ENCODE measurements around the gene PRUNE2. TPM values are rescaled to one million over a fixed set of nuclear protein-coding genes. Genes with fewer than 3 reads are reported as not detected.

The PRUNE2 gene
- total and polyA plus RNA-seq, 9 donors, result 9.1 to 16.4 (median 11.9) TPM

DNA sequence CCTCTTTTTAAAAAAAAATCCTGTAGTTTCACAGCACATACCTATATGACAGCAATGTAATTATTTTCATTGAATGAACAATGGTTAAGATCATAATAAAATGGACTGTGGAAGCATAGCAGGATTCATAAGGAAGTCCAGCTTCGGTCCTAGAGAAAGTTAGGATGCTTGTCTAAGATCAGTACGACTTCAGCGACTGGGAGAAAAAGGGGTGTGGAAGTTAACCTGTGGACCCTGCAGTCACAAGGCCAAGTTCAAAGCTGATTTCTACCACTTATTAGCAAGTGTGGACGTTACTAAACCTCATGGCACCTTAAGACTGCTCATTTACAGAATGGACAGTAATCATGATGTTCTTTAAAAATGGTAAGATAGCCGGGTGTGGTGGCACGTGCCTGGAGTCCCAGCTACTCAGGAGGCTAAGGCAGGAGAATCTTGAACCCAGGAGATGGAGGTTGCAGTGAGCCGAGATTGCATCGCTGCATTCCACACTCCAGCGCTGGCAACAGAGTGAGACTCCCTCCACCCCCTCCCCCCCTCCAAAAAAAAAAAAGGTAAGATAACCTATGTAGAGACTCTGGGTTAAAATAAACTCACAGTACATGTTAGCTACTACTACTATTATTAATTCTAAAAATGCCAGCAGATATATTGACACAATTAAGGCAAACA lies 213.3 kb downstream of the PRUNE2 start:
- Histone ChIP-seq H3K9me3 (replicated peaks; ENCODE audit: control insufficient read depth, low read depth, low read length) (no peaks in the 10 kb centered on the region), H3K27ac (ENCODE audit: low read length) (peak overlapping the region; percentile 83), H3K27me3 (ENCODE audit: control insufficient read depth, insufficient read depth, low read length) (peaks cover 2% of the 10 kb centered on the region), H3K36me3 (ENCODE audit: control insufficient read depth, insufficient read depth, low read length) (no peaks in the 10 kb centered on the region), H3K4me3 (ENCODE audit: low read length) (peak overlapping the region; percentile 45), H3K4me1 (ENCODE audit: control insufficient read depth, insufficient read depth, low read length) (peaks cover 18% of the 10 kb centered on the region)
- WGBS (ENCODE audit: insufficient coverage), result 67% methylated on average over 3 of the region's 9 CpGs
- no peak for DNase-seq

- peaks cover 18% of the 10 kb centered on the region for H3K4me1 ChIP-seq (ENCODE audit: control insufficient read depth, insufficient read depth, low read length)
- no peaks in the 10 kb centered on the region for H3K36me3 ChIP-seq (ENCODE audit: control insufficient read depth, insufficient read depth, low read length)
- H3K27ac ChIP-seq (ENCODE audit: low read length), result peak overlapping the region; percentile 83
- WGBS (ENCODE audit: insufficient coverage), result no CpG with 5 or more reads among the region's 13 CpGs
- DNase-seq, result peak; percentile 48
- H3K9me3 ChIP-seq (replicated peaks; ENCODE audit: control insufficient read depth, low read depth, low read length), result no peaks in the 10 kb centered on the region
- peak overlapping the region; percentile 45 for H3K4me3 ChIP-seq (ENCODE audit: low read length)
- H3K27me3 ChIP-seq (ENCODE audit: control insufficient read depth, insufficient read depth, low read length), result peaks cover 2% of the 10 kb centered on the region
Measured at GRCh38 chr9:76691517-76692313, 214.2 kb downstream of the PRUNE2 start.

DNA sequence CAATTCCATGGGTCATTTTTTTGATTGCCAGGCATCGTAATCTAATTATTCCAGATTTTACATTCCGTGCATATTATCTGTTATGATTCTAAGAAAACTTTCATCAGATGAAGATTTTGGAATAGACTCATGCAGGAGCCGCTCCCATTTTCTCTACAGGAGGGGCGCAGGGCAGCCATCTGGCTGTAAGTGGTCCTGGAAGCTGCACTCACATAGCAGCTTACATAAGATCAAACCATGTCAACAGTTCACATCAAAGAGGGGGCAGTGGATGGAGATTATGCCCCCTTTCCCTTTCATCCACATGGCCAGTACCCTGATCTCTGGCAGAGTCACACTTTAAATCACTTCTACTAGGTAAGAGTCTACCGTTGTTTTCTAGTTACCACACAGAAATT lies 214.9 kb downstream of the PRUNE2 start:
- Histone ChIP-seq H3K4me1 (ENCODE audit: control insufficient read depth, insufficient read depth, low read length) (peaks cover 18% of the 10 kb centered on the region), H3K27me3 (ENCODE audit: control insufficient read depth, insufficient read depth, low read length) (peaks cover 2% of the 10 kb centered on the region), H3K9me3 (replicated peaks; ENCODE audit: control insufficient read depth, low read depth, low read length) (no peaks in the 10 kb centered on the region), H3K36me3 (ENCODE audit: control insufficient read depth, insufficient read depth, low read length) (no peaks in the 10 kb centered on the region), H3K27ac (ENCODE audit: low read length) (no peak overlapping the region), H3K4me3 (ENCODE audit: low read length) (no peak overlapping the region)
- DNase-seq, result no peak
- WGBS (ENCODE audit: insufficient coverage), result no CpG with 5 or more reads among the region's 5 CpGs

DNA sequence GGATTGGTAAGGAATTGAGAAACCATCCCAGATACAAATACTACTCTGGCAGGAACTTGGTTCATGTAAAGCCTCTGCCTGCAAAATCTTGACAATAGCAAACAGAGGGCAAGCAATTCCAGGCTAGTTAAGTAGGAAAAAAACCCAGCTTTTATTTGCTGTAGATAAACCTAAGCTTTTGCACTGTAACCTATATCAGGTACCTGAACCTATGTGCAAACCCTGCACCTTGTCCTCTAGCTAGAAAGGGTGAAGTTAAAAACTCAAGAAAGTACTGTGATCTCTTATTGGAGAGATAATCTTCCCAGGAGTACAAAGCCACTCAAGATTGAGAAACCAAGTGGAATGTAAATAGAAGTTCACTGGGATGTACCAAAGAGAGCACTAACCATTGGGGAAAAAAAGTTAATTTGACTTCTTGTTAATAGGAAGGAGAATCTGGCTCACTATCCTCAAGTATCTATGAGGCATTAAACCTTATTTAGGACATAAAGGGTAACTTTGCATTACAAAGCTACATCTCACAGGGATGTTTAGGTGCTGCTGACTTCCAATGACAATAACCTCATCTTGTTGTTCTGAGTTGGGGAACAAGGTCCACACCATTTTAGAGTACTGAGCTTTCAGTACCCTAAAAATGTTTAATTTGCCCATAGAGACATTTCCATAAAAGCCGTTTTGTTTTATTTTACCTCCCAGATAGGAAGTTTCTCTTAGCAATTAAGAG lies 215.5 kb downstream of the PRUNE2 start:
- no peak overlapping the region for H3K27ac ChIP-seq (ENCODE audit: low read length)
- peaks cover 18% of the 10 kb centered on the region for H3K4me1 ChIP-seq (ENCODE audit: control insufficient read depth, insufficient read depth, low read length)
- H3K9me3 ChIP-seq (replicated peaks; ENCODE audit: control insufficient read depth, low read depth, low read length), result no peaks in the 10 kb centered on the region
- no peak for DNase-seq
- H3K4me3 ChIP-seq (ENCODE audit: low read length), result no peak overlapping the region
- H3K36me3 ChIP-seq (ENCODE audit: control insufficient read depth, insufficient read depth, low read length), result no peaks in the 10 kb centered on the region
- WGBS (ENCODE audit: insufficient coverage), result no CpG with 5 or more reads among the region's 1 CpG
- peaks cover 2% of the 10 kb centered on the region for H3K27me3 ChIP-seq (ENCODE audit: control insufficient read depth, insufficient read depth, low read length)

DNA sequence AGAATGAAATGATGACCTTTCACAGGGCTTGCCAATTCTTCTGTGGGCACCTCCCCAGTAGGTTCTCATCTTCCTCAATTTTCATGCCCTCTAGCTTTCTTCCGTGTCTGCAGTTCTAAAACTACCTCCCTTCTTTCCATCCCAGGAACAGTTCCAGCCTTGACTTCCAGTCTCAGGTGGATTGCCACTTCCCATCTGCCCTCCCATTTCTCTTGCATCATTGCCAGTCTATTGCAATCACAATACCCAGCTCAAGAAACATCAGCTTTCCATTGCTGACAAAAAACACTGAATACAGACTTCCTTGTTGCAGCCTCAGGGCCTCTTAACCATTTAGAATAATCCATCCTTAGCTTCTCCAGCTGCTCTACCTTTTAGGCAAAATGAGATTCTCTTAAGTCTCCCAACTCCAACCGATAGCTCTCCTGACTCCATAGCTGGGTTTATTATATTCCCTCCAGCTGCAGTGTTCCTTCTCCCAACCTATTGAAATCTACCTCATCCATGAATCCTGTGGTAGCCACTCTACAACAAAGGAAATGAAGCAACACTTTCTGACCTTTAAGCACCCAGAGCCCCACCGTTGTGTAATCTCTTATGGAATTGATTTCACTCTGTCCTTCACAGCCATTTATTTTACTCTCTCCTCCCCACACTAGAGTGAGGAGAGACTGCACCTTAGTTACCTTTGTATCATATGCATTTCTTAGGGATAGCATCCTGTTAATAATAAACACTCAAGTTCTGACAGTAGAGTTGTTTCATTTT lies 217.3 kb downstream of the PRUNE2 start:
- Histone ChIP-seq H3K36me3 (ENCODE audit: control insufficient read depth, insufficient read depth, low read length) (no peaks in the 10 kb centered on the region), H3K27me3 (ENCODE audit: control insufficient read depth, insufficient read depth, low read length) (peaks cover 2% of the 10 kb centered on the region), H3K9me3 (replicated peaks; ENCODE audit: control insufficient read depth, low read depth, low read length) (no peaks in the 10 kb centered on the region), H3K4me3 (ENCODE audit: low read length) (no peak overlapping the region), H3K4me1 (ENCODE audit: control insufficient read depth, insufficient read depth, low read length) (peaks cover 14% of the 10 kb centered on the region), H3K27ac (ENCODE audit: low read length) (no peak overlapping the region)
- 73% methylated on average over 2 of the region's 3 CpGs for WGBS (ENCODE audit: insufficient coverage)
- no peak for DNase-seq

DNA sequence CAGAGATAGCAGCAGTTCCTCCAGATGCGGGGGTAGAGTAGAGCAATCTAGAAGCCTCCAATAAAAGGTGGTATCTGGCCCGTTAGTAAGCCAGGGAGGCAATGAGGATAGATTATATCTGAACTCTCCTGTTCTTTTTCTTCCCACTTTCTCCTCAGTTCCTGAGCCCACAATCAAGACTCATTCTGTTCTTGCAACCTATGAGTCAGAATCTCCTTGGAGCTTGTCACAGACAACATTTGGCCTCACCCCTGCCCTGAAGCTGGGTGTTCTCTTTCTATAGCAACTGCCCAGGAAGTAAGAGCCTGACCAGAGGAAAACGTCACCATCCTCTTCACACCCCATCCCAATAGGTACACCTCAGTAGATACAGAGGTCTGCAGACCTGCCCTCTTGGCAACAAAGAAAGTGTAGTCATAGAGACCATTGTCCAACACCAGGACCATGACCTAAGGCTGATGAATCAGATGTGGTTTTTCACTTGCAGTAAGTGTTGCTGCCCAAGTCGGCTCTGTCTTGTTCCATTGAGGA lies 218.0 kb downstream of the PRUNE2 start:
- 80% methylated on average over 1 of the region's 4 CpGs for WGBS (ENCODE audit: insufficient coverage)
- Histone ChIP-seq H3K27me3 (ENCODE audit: control insufficient read depth, insufficient read depth, low read length) (peaks cover 2% of the 10 kb centered on the region), H3K9me3 (replicated peaks; ENCODE audit: control insufficient read depth, low read depth, low read length) (no peaks in the 10 kb centered on the region), H3K27ac (ENCODE audit: low read length) (no peak overlapping the region), H3K36me3 (ENCODE audit: control insufficient read depth, insufficient read depth, low read length) (no peaks in the 10 kb centered on the region), H3K4me3 (ENCODE audit: low read length) (no peak overlapping the region), H3K4me1 (ENCODE audit: control insufficient read depth, insufficient read depth, low read length) (peaks cover 14% of the 10 kb centered on the region)
- DNase-seq, result no peak

GRCh38 chr9:76686756-76687155 lies 219.2 kb downstream of the PRUNE2 start:
- 73% methylated on average over 4 of the region's 4 CpGs for WGBS (ENCODE audit: insufficient coverage)
- H3K9me3 ChIP-seq (replicated peaks; ENCODE audit: control insufficient read depth, low read depth, low read length), result no peaks in the 10 kb centered on the region
- peaks cover 2% of the 10 kb centered on the region for H3K27me3 ChIP-seq (ENCODE audit: control insufficient read depth, insufficient read depth, low read length)
- H3K4me1 ChIP-seq (ENCODE audit: control insufficient read depth, insufficient read depth, low read length), result peaks cover 4% of the 10 kb centered on the region
- no peaks in the 10 kb centered on the region for H3K36me3 ChIP-seq (ENCODE audit: control insufficient read depth, insufficient read depth, low read length)
- no peak for DNase-seq
- H3K4me3 ChIP-seq (ENCODE audit: low read length), result no peak overlapping the region
- H3K27ac ChIP-seq (ENCODE audit: low read length), result no peak overlapping the region

GRCh38 chr9:76684213-76684612 lies 221.7 kb downstream of the PRUNE2 start:
- Histone ChIP-seq H3K9me3 (replicated peaks; ENCODE audit: control insufficient read depth, low read depth, low read length) (peaks cover 4% of the 10 kb centered on the region), H3K36me3 (ENCODE audit: control insufficient read depth, insufficient read depth, low read length) (no peaks in the 10 kb centered on the region)

DNA sequence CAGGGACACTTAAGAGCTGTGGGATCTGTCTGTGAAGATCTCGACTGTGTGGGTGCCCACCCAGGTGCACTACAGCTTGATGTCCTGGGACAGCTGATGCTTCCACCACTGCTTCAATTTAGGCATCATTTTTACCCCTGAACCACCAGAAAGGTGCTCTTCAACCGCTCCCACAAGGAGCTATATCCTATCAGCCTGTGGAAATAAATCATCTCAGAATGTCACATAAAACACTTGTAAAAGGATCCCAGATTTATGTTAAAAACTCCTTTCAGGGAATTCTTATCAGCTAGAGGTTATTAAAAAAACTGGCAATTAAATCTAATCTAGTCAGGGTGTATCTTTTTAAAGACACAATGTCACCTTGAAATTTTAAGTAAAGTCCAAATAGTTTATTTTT lies 224.4 kb downstream of the PRUNE2 start:
- H3K4me3 ChIP-seq (ENCODE audit: low read length), result no peak overlapping the region
- WGBS (ENCODE audit: insufficient coverage), result no CpG with 5 or more reads among the region's 2 CpGs

More at GRCh38 chr9:76684213-76684612, 221.7 kb downstream of the PRUNE2 start:
- WGBS (ENCODE audit: insufficient coverage), result 60% methylated on average over 1 of the region's 5 CpGs
- H3K27ac ChIP-seq (ENCODE audit: low read length), result no peak overlapping the region
- no peak for DNase-seq
- no peaks in the 10 kb centered on the region for H3K27me3 ChIP-seq (ENCODE audit: control insufficient read depth, insufficient read depth, low read length)
- H3K4me1 ChIP-seq (ENCODE audit: control insufficient read depth, insufficient read depth, low read length), result no peaks in the 10 kb centered on the region
- H3K4me3 ChIP-seq (ENCODE audit: low read length), result no peak overlapping the region

More for the DNA sequence above, 224.4 kb downstream of the PRUNE2 start:
- Histone ChIP-seq H3K27ac (ENCODE audit: low read length) (no peak overlapping the region), H3K36me3 (ENCODE audit: control insufficient read depth, insufficient read depth, low read length) (no peaks in the 10 kb centered on the region), H3K4me1 (ENCODE audit: control insufficient read depth, insufficient read depth, low read length) (no peaks in the 10 kb centered on the region), H3K9me3 (replicated peaks; ENCODE audit: control insufficient read depth, low read depth, low read length) (peaks cover 4% of the 10 kb centered on the region), H3K27me3 (ENCODE audit: control insufficient read depth, insufficient read depth, low read length) (no peaks in the 10 kb centered on the region)
- DNase-seq, result no peak

All from muscle of leg (tissue), 11 donors.